Fibroblast of mammary gland (primary cell): Measurements from ENCODE around the gene DBNDD1.

Experiments used
- DNase-seq: peaks from one replicate; pipeline ENCODE4 v3.0.0-alpha.2; 2010; ENCODE audit warnings: low read depth
- H3K4me3 ChIP-seq: 2 replicates; pipeline ENCODE4 v1.5.1; 2011; ENCODE audit warnings: low read depth, mild to moderate bottlenecking, low read length, moderate library complexity; ENCODE audit not compliant: control insufficient read depth
- TF ChIP-seq, protein P1 (sequence below): conservative IDR thresholded peaks from 2 replicates; pipeline ENCODE4 v1.5.1; 2011; ENCODE audit warnings: low read depth, low read length, inconsistent platforms; ENCODE audit not compliant: control insufficient read depth, insufficient read depth

DBNDD1 gene

DNA sequence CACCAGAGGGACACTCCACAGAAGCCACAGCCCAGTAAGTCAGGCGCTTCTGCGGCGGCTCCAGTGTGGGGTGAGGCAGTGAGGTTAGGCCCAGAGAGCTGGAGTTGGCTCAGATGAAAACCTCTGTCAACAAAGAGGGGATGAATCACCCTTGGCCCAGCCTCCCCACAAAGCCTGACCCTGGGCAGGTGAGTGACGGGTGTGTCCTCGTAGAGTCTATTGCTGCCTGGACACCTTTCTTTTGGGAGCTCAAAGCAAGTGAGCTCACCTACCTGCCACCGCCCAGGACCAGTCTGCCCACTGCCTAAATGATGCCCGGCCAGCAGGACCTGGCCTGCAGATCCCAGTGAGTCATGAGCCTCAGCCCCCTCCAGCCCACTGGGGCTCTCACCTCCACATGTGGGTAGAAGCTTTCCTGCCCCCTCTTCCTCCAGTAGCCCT lies 24.9 kb upstream of the DBNDD1 start:
- no peak for DNase-seq
- no peak overlapping the region for H3K4me3 ChIP-seq
- TF ChIP-seq, protein P1, sequence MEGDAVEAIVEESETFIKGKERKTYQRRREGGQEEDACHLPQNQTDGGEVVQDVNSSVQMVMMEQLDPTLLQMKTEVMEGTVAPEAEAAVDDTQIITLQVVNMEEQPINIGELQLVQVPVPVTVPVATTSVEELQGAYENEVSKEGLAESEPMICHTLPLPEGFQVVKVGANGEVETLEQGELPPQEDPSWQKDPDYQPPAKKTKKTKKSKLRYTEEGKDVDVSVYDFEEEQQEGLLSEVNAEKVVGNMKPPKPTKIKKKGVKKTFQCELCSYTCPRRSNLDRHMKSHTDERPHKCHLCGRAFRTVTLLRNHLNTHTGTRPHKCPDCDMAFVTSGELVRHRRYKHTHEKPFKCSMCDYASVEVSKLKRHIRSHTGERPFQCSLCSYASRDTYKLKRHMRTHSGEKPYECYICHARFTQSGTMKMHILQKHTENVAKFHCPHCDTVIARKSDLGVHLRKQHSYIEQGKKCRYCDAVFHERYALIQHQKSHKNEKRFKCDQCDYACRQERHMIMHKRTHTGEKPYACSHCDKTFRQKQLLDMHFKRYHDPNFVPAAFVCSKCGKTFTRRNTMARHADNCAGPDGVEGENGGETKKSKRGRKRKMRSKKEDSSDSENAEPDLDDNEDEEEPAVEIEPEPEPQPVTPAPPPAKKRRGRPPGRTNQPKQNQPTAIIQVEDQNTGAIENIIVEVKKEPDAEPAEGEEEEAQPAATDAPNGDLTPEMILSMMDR, result no peak

DNA sequence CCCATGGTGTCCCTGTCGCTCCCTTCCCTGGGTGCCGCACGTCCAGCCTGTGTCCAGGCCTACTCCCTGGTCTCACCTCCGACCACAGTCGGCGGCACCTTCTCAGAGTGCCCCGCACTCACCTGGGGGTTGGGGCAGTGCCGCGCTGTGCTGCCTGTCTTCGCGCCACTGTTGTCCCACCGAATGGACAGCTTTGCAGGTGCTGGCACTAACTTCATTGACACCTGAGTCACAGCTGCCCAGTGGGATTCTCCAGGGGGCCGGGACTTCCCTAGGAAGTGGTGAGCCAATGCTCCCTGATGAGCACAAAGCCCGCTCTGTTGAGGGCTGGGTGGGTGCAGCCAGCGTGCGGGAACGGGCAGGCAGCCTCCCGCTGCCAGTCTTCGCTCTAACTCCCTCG lies 24.3 kb upstream of the DBNDD1 start:
- DNase-seq, result no peak

DNA sequence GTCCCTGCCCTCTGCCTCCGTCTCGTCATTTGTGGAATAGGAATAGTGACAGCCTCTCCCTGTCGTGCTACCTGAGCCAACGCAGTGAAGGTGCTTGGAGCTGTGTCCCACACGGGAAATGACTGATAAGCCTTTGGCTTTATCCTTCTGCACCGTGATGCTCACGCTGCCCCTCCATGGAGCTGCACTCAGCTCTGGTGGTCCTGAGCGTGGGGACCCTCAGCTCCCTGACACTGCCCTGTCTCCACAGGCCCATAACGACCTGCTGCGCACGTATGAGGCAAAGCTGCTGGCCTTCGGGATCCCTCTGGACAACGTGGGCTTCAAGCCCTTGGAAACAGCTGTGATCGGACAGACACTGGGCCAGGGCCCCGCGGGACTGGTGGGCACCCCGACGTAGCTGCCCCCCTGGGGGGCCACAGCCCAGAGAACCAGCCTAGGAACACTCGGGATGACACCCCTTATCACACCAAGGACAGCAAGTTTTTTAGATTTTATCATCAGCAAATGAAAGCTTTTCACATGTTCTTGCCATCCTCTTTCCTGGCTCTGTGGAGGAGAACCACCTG lies 23.8 kb upstream of the DBNDD1 start:
- TF ChIP-seq, protein P1, result no peak
- DNase-seq, result no peak
- no peak overlapping the region for H3K4me3 ChIP-seq

More for the DNA sequence above, 24.3 kb upstream of the DBNDD1 start:
- H3K4me3 ChIP-seq, result no peak overlapping the region
- TF ChIP-seq, protein P1, result no peak

DNA sequence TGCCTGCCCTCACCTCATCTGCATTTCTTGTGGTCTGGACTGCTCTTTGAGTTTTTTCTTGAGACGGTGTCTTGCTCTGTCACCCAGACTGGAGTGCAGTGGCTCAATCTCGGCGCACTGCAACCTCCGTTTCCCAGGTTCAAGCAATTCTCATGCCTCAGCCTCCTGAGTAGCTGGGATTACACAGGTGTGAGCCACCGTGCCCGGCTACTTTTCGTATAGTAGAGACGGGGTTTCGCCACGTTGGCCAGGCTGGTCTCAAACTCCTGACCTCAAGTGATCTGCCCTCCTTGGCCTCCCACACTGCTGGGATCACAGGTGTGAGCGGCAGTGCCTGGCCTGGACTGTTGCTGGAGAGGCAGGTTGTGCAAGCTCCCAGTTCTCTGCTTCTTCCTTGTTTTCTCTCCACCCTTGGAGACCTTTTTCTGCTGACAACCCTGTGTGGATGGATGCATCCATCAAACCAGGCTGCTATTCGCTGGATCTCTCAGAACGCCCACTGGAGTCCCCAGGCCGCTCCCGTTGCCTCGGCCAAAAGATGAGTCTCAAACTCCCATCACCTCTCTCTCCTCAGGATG lies 22.7 kb upstream of the DBNDD1 start:
- H3K4me3 ChIP-seq, result no peak overlapping the region
- DNase-seq, result no peak
- TF ChIP-seq, protein P1, result no peak

DNA sequence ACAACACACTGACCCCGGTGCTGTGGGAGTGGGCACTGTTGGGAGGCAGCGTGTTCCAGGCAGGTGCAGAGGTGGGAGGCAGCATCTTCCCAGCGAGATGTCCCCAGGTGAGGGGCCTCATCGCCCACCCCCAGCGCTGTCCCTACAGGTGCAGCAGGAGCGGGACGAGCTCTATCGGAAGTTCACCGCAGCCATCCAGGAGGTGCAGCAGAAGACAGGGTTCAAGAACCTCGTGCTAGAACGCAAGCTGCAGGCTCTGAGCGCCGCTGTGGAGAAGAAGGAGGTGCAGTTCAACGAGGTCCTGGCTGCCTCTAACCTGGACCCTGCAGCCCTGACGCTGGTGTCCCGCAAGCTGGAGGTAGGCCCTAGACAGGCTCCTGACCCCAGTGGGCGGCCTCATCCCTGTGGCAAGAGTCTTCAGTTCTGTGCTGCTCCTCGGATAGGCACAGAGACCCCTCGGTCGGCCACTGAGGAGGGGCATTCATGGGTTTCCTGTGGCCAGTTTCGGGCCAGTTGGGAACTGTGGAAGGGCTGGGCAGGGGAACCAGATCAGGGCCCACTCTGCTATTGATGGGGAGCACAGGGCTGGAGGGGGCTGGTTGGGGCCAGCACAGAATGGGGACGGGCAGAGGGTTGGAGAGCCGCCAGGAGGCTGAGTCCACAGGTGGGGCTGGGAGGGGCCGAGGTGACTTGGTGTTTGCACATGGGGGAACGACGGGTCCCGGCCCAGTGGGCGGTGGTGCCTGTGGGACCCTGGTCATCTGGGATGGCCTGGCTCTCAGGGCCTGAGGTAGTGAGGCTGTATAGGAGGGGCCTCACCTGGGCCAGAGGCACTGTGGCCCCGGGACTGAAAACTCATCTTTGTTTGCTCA lies 21.1 kb upstream of the DBNDD1 start:
- no peak for DNase-seq
- TF ChIP-seq, protein P1, result no peak
- no peak overlapping the region for H3K4me3 ChIP-seq

DNA sequence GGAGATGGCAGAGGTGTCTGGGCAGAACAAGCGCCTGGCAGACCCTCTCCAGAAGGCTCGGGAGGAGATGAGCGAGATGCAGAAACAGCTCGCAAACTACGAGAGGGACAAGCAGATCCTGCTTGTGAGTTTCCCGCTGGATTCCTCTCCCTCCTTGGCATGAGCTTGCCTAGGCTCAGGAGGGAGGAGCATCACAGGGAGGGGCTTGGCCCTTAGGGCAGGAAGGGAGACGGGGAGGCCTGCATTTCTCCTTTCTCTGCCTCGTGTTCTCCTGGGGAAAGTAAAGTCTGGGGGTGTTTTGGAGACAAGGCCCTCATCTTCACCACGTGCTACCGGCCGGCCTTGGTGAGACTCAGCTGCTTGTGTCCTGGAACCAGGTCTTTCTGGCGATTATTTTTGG lies 18.0 kb upstream of the DBNDD1 start:
- TF ChIP-seq, protein P1, result no peak
- no peak overlapping the region for H3K4me3 ChIP-seq
- no peak for DNase-seq
